ENCODE results near the gene RNASE9.
"Not testable (repeated sequence)": the region's sequence is repeated elsewhere in the genome, so short reads cannot be mapped to it uniquely, and the experiment has no call there.

Gene RNASE9

GRCh38 chr14:20592574-20592973, 31.7 kb upstream of the RNASE9 start:
- Mint-ChIP-seq H3K4me3 (no peak overlapping the region), H3K9me3 (no peaks in the 10 kb centered on the region)
- CTCF ChIA-PET: no interaction called here

DNA sequence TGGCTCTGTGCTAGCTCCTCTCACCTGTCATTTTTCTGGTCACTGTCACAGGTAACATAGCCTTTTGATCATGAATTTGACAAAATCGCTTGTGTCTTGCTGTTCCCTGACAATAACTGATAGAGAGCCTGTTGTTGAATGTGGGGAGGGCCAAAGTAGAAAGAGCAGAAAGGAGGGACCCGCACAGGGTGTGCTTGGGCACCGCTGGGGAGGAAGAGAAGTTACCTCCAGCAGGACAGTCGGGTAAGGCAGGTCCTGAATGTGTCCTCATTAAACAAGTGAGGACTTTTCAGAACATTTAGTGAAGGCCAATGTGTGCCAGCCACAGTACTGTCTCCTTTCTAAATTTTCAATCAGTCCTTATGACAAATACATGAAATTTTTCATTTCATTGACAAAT, 30.4 kb upstream of the RNASE9 start, which contains the start of gene RNASE12:
Gene RNASE12 (minus strand): TSS at position 142 of the 400 bp plus-strand sequence. CDS start 653 bp downstream, outside the sequence.
- Mint-ChIP-seq H3K27ac (no peak within 1 kb of the TSS), H3K4me1 (peaks cover 5% of the 10 kb centered on the region), H3K9me3 (no peaks in the 10 kb centered on the region), H3K36me3 (no peaks in the 10 kb centered on the region), H3K4me3 (no peak within 1 kb of the TSS), H3K27me3 (peaks cover 13% of the 10 kb centered on the region)
- no peak for DNase-seq
- CTCF ChIA-PET: no interaction called here

More at GRCh38 chr14:20592574-20592973, 31.7 kb upstream of the RNASE9 start:
- Mint-ChIP-seq H3K36me3 (no peaks in the 10 kb centered on the region), H3K27me3 (peaks cover 20% of the 10 kb centered on the region), H3K4me1 (peaks cover 5% of the 10 kb centered on the region), H3K27ac (no peak overlapping the region)
- no peak for DNase-seq

DNA sequence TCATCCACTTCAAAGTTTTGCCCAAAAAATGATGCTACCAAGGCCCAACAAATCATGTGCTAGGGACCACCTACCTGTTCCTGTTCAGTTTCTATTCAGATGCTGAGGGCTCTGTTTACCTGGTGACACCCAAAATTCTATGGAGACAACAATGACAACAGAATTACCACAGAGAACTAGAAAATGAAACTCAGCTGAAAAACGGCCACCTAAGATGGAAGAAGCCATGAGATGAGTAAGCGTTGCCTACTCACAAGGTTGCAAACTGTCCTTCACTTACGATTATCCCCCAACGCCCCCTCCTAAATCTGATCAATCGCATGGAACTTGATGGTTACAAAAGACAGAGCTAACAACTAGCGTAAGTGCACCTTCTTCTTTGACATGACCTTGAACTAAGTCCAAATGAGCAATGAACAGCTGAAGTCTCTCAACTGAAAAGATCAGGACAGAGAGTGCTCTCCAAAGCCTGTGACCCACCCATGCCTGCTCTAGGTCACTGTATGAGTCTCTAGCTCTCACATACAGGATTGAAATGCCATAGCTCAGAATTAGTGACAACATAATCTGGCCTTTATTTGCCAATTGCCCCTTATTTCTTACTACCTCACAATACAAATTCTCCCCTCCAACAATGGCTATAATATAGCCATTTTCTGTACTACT, 26.8 kb upstream of the RNASE9 start, which contains the start of gene RNASE11:
Gene RNASE11 (minus strand): TSS at position 513 of the 666 bp plus-strand sequence.
- no peaks in the 10 kb centered on the region for H3K36me3 Mint-ChIP-seq
- no peak within 1 kb of the TSS for H3K27ac Mint-ChIP-seq
- CTCF ChIA-PET: interaction anchor here (1.2 kb wide), 1 partner anchor 172 kb away, joined by 3 read pairs; no protein-coding TSS in a partner anchor

DNA sequence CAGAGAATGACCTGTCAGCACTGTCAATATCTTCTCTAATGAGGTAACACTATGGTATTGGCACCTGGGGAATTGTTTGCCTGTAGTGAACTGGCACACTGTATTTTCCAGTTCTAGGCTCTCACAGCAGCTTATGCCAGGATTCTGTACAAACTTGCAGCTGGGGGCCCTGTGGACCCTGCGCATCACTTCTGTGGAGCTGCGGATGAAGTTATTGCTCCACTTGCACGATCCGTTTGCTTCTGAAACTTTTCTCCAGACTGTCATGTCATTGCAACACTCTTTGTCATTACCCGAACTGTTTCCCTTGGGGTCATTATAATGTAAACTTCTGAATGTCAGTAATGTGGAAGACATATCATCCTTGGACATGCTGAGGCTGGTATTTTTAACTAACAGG, 23.1 kb upstream of the RNASE9 start:
- H3K4me1 Mint-ChIP-seq: peaks cover 2% of the 10 kb centered on the region
- no peak for DNase-seq
- no peaks in the 10 kb centered on the region for H3K9me3 Mint-ChIP-seq
- peaks cover 14% of the 10 kb centered on the region for H3K27me3 Mint-ChIP-seq
- H3K4me3 Mint-ChIP-seq: no peak overlapping the region
- H3K36me3 Mint-ChIP-seq: no peaks in the 10 kb centered on the region
- no peak overlapping the region for H3K27ac Mint-ChIP-seq
- CTCF ChIA-PET: no interaction called here

More for the DNA sequence above, 26.8 kb upstream of the RNASE9 start, which contains the start of gene RNASE11:
- Mint-ChIP-seq H3K4me3 (no peak within 1 kb of the TSS), H3K4me1 (peaks cover 3% of the 10 kb centered on the region), H3K27me3 (peaks cover 14% of the 10 kb centered on the region), H3K9me3 (no peaks in the 10 kb centered on the region)
- no peak for DNase-seq

DNA sequence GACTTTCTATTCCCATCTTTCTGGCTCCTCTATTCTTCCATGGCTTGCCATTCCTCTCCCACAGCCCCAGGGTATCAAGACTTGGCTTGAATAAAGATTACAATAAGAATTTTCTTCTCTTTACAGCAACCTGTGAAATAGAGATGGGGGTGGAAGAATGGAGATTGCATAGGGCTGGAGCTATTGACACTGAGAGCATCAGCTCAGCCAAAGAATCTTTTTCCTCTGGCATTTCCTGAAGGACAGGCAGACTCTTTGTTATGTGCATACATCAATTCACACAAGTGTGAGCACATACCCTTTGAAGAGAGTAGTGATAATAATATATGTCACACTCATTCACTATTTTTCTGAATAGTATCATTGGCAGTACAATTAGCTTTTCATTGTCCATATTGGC, 22.3 kb upstream of the RNASE9 start:
- Mint-ChIP-seq H3K27me3 (peaks cover 14% of the 10 kb centered on the region), H3K4me3 (no peak overlapping the region), H3K4me1 (peaks cover 2% of the 10 kb centered on the region), H3K27ac (no peak overlapping the region), H3K36me3 (no peaks in the 10 kb centered on the region), H3K9me3 (no peaks in the 10 kb centered on the region)
- CTCF ChIA-PET: interaction anchor here (1.1 kb wide), 1 partner anchor 9 kb away, joined by 3 read pairs; no protein-coding TSS in a partner anchor
- DNase-seq: no peak

GRCh38 chr14:20580242-20580641, 19.4 kb upstream of the RNASE9 start:
- H3K4me3 Mint-ChIP-seq: no peak overlapping the region
- no peak overlapping the region for H3K27ac Mint-ChIP-seq
- H3K27me3 Mint-ChIP-seq: peaks cover 11% of the 10 kb centered on the region
- H3K9me3 Mint-ChIP-seq: no peaks in the 10 kb centered on the region
- CTCF ChIA-PET: no interaction called here
- no peaks in the 10 kb centered on the region for H3K36me3 Mint-ChIP-seq
- no peaks in the 10 kb centered on the region for H3K4me1 Mint-ChIP-seq
- no peak for DNase-seq

DNA sequence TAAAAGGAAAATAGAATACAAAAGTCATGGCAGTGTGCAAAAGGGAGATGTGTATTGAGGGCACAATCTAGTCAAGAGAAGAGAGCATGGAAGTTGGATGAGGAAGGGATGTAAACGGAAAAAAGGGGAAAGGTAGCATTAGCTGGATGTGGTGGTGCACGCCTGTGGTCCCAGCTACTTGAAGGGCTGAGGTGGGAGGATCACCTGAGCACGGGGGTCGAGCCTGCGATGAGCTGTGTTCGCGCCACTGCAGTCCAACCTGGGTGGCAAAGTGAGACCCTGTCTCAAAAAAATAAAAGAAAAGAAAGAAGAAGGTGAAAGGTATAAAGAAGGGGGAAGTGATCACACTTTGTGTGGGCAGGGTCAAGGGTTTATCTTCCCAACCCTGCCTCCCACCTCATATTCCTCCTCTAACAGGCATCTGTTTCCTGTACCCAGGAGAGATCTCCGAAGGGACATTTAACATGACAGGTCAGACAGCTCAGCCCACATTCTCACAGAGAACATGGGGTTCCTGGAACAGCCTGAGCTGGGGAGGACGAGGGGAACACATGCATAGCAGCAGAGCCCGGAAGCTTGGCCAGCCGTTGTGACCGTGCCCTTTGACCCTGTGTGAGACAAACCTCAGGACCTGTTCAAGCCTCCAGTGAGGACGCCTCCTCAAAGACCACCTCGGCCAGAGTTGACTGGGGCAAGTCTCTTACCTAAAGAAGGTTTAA, 18.1 kb upstream of the RNASE9 start:
- Mint-ChIP-seq H3K9me3 (no peaks in the 10 kb centered on the region), H3K4me3 (no peak overlapping the region), H3K27ac (no peak overlapping the region), H3K4me1 (no peaks in the 10 kb centered on the region), H3K36me3 (no peaks in the 10 kb centered on the region), H3K27me3 (peaks cover 6% of the 10 kb centered on the region)
- CTCF ChIA-PET: no interaction called here
- DNase-seq: no peak

GRCh38 chr14:20578325-20578724, 17.5 kb upstream of the RNASE9 start:
- H3K4me1 Mint-ChIP-seq: no peaks in the 10 kb centered on the region
- H3K36me3 Mint-ChIP-seq: no peaks in the 10 kb centered on the region
- no peak overlapping the region for H3K27ac Mint-ChIP-seq
- no peaks in the 10 kb centered on the region for H3K9me3 Mint-ChIP-seq
- H3K27me3 Mint-ChIP-seq: peaks cover 6% of the 10 kb centered on the region
- no peak overlapping the region for H3K4me3 Mint-ChIP-seq
- CTCF ChIA-PET: no interaction called here
- no peak for DNase-seq

- CTCF ChIA-PET, H3K27ac Mint-ChIP-seq, H3K27me3 Mint-ChIP-seq, H3K36me3 Mint-ChIP-seq, DNase-seq, H3K4me1 Mint-ChIP-seq, H3K4me3 Mint-ChIP-seq: not testable (repeated sequence)
- H3K9me3 Mint-ChIP-seq: peaks cover 15% of the 10 kb centered on the region
Observed at GRCh38 chr14:20572382-20572990, 11.6 kb upstream of the RNASE9 start.

DNA sequence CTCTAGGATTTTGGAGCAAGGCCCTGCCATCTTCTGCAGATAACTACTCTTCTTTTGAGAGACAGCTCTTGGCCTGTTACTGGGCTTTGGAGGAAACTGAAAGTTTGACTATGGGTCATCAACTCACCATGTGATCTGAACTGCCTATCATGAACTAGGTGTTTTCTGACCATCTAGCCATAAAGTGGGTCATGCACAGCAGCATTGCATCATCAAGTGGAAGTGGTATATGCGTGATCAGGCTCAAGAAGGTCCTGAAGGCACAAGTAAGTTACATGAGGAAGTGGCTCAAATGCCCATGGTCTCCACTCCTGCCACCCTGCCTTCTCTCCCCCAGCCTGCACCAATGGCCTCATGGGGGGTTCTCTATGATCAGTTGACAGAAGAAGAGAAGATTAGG, 9.9 kb upstream of the RNASE9 start:
- CTCF ChIA-PET: not testable (repeated sequence)

GRCh38 chr14:20569865-20570264, 9.0 kb upstream of the RNASE9 start:
- CTCF ChIA-PET, H3K4me3 Mint-ChIP-seq, H3K4me1 Mint-ChIP-seq, DNase-seq, H3K36me3 Mint-ChIP-seq, H3K27me3 Mint-ChIP-seq, H3K27ac Mint-ChIP-seq: not testable (repeated sequence)
- H3K9me3 Mint-ChIP-seq: peaks cover 15% of the 10 kb centered on the region

More for the DNA sequence above, 9.9 kb upstream of the RNASE9 start:
- H3K27ac Mint-ChIP-seq, DNase-seq, H3K36me3 Mint-ChIP-seq, H3K27me3 Mint-ChIP-seq, H3K4me1 Mint-ChIP-seq, H3K4me3 Mint-ChIP-seq: not testable (repeated sequence)
- peaks cover 15% of the 10 kb centered on the region for H3K9me3 Mint-ChIP-seq

DNA sequence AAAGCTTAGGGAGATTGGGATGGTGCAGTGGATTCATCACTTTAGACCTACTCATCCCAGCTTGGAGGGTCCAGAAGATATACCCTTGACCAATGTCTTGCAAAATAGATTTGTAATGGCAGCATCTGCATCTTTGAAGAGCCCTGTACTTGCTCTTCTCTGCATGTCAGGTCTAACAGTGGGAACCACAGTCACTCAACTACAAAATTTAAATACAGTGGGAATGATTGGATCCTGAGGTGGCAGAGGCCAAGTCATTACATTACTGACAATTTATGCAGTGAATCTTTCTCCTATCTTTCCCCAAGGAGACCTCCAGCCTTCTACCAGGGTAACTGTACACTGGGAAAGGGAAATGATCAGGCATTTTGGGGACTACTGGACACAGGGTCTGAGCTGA, 8.2 kb upstream of the RNASE9 start:
- peaks cover 7% of the 10 kb centered on the region for H3K4me1 Mint-ChIP-seq
- no peaks in the 10 kb centered on the region for H3K27me3 Mint-ChIP-seq
- no peaks in the 10 kb centered on the region for H3K36me3 Mint-ChIP-seq
- H3K27ac Mint-ChIP-seq: no peak overlapping the region
- peaks cover 15% of the 10 kb centered on the region for H3K9me3 Mint-ChIP-seq
- CTCF ChIA-PET: no interaction called here
- H3K4me3 Mint-ChIP-seq: no peak overlapping the region
- DNase-seq: no peak

GRCh38 chr14:20568393-20568792, 7.5 kb upstream of the RNASE9 start:
- peaks cover 15% of the 10 kb centered on the region for H3K9me3 Mint-ChIP-seq
- CTCF ChIA-PET: no interaction called here
- peaks cover 7% of the 10 kb centered on the region for H3K4me1 Mint-ChIP-seq
- no peak overlapping the region for H3K27ac Mint-ChIP-seq
- H3K4me3 Mint-ChIP-seq: no peak overlapping the region
- H3K27me3 Mint-ChIP-seq: no peaks in the 10 kb centered on the region
- DNase-seq: no peak
- no peaks in the 10 kb centered on the region for H3K36me3 Mint-ChIP-seq

- CTCF ChIA-PET, DNase-seq, H3K27me3 Mint-ChIP-seq: not testable (repeated sequence)
Observed at GRCh38 chr14:20567199-20567598, 6.4 kb upstream of the RNASE9 start.

More at GRCh38 chr14:20567199-20567598, 6.4 kb upstream of the RNASE9 start:
- not testable (repeated sequence) for H3K36me3 Mint-ChIP-seq, H3K4me1 Mint-ChIP-seq, H3K27ac Mint-ChIP-seq, H3K4me3 Mint-ChIP-seq
- peaks cover 15% of the 10 kb centered on the region for H3K9me3 Mint-ChIP-seq
